GM23338 (cell line): Measurements from ENCODE around the gene ANKRD27. TPM values are rescaled to one million over a fixed set of nuclear protein-coding genes. Genes with fewer than 3 reads are reported as not detected.

Experiments
- ATAC-seq: fragments of 200-7000 bp; cut with Tn5 transposase; 3 replicates; pipeline ENCODE4 v1.9.1; 2020
- DNase-seq: peaks from one replicate; pipeline ENCODE4 v3.0.0-alpha.2; 2015; ENCODE audit warnings: low spot score
- H2AFZ ChIP-seq: fragments of 200-600 bp; sonication (generic); 2 replicates; pipeline ENCODE4 v1.8.0; 2016; ENCODE audit warnings: antibody characterized with exemption, mild to moderate bottlenecking, moderate library complexity
- H3F3A ChIP-seq: fragments of 200-600 bp; sonication (generic); replicated peaks from 2 replicates; pipeline ENCODE4 v1.8.0; 2017; ENCODE audit warnings: antibody characterized with exemption, mixed run types, low read depth
- H3K27ac ChIP-seq: fragments of 200-600 bp; sonication (generic); 2 replicates; pipeline ENCODE4 v1.6.1; 2016; ENCODE audit warnings: low read depth
- H3K27me3 ChIP-seq: fragments of 200-600 bp; sonication (generic); 2 replicates; pipeline ENCODE4 v1.8.0; 2016; ENCODE audit warnings: mild to moderate bottlenecking, mixed run types, moderate library complexity; ENCODE audit not compliant: insufficient read depth
- H3K36me3 ChIP-seq: fragments of 200-600 bp; sonication (generic); 2 replicates; pipeline ENCODE4 v1.8.0; 2016; ENCODE audit warnings: mild to moderate bottlenecking; ENCODE audit not compliant: insufficient read depth
- H3K4me1 ChIP-seq: fragments of 200-600 bp; sonication (generic); 2 replicates; pipeline ENCODE4 v1.8.0; 2016; ENCODE audit warnings: mild to moderate bottlenecking, moderate library complexity; ENCODE audit not compliant: insufficient read depth
- H3K4me2 ChIP-seq: fragments of 200-600 bp; sonication (generic); 2 replicates; pipeline ENCODE4 v1.7.1; 2017; ENCODE audit warnings: mixed run types
- H3K4me3 ChIP-seq: fragments of 200-600 bp; sonication (generic); 2 replicates; pipeline ENCODE4 v1.6.1; 2016; ENCODE audit warnings: mixed run types
- H3K79me2 ChIP-seq: fragments of 200-600 bp; sonication (generic); replicated peaks from 2 replicates; pipeline ENCODE4 v1.8.0; 2017; ENCODE audit warnings: mild to moderate bottlenecking; ENCODE audit not compliant: insufficient read depth
- H3K9me2 ChIP-seq: fragments of 200-600 bp; sonication (generic); 2 replicates; pipeline ENCODE4 v1.8.0; 2017; ENCODE audit not compliant: insufficient read depth
- H4K20me1 ChIP-seq: fragments of 200-600 bp; sonication (generic); replicated peaks from 2 replicates; pipeline ENCODE4 v1.8.0; 2017; ENCODE audit warnings: mild to moderate bottlenecking; ENCODE audit not compliant: insufficient read depth
- H3K27ac Mint-ChIP-seq: 2 replicates; pipeline ENCODE4 v1.8.0; 2020; ENCODE audit warnings: inconsistent platforms, mild to moderate bottlenecking, moderate library complexity, mixed read lengths
- H3K27me3 Mint-ChIP-seq: 3 replicates; pipeline ENCODE4 v1.8.0; 2022; ENCODE audit warnings: low read depth, mild to moderate bottlenecking, moderate library complexity, mixed read lengths, inconsistent platforms; ENCODE audit not compliant: insufficient read depth, poor library complexity
- H3K36me3 Mint-ChIP-seq: 3 replicates; pipeline ENCODE4 v1.8.0; 2021; ENCODE audit warnings: low read depth, mild to moderate bottlenecking, inconsistent platforms, moderate library complexity, mixed read lengths
- H3K4me1 Mint-ChIP-seq: 3 replicates; pipeline ENCODE4 v1.8.0; 2020; ENCODE audit warnings: mild to moderate bottlenecking, inconsistent platforms, mixed read lengths
- H3K4me3 Mint-ChIP-seq: 3 replicates; pipeline ENCODE4 v1.8.0; 2021; ENCODE audit warnings: moderate library complexity, mild to moderate bottlenecking, inconsistent platforms, mixed read lengths
- H3K9me3 Mint-ChIP-seq: 3 replicates; pipeline ENCODE4 v1.8.0; 2020; ENCODE audit warnings: moderate library complexity, mild to moderate bottlenecking, inconsistent platforms, mixed read lengths
- CREB1 ChIP-seq: fragments of 250-450 bp; sonication (Bioruptor Pico); IDR thresholded peaks from 2 replicates; pipeline ENCODE4 v1.5.0; 2020; ENCODE audit warnings: low read depth, mild to moderate bottlenecking, moderate library complexity
- CTCF ChIP-seq, 2 experiments: fragments of 200-600 bp in 1 of 2; sonication (generic) in 1 of 2; conservative IDR thresholded peaks; 2 replicates each; pipeline versions ENCODE4 v1.5.1 to v1.6.1; 2016 to 2017; ENCODE audit warnings: antibody characterized with exemption in 2 of 2, low read depth in 2 of 2, mild to moderate bottlenecking in 2 of 2, moderate library complexity in 1 of 2
- EZH2 ChIP-seq: fragments of 200-600 bp; sonication (generic); IDR thresholded peaks from one replicate; pipeline ENCODE4 v1.8.0; 2017; ENCODE audit warnings: antibody characterized with exemption, mild to moderate bottlenecking, low read depth; ENCODE audit not compliant: unreplicated experiment
- EZH2phosphoT487 ChIP-seq: fragments of 200-600 bp; sonication (generic); IDR thresholded peaks from one replicate; pipeline ENCODE4 v1.8.1; 2018; ENCODE audit warnings: antibody characterized with exemption; ENCODE audit not compliant: unreplicated experiment
- JUNB ChIP-seq: IDR thresholded peaks from one replicate; pipeline ENCODE4 v1.6.1; 2016; ENCODE audit warnings: antibody characterized with exemption; ENCODE audit not compliant: unreplicated experiment
- NANOG ChIP-seq: IDR thresholded peaks from 2 replicates; pipeline ENCODE4 v1.6.1; 2016; ENCODE audit warnings: antibody characterized with exemption, borderline replicate concordance
- POLR2AphosphoS5 ChIP-seq: IDR thresholded peaks from 2 replicates; pipeline ENCODE4 v1.6.1; 2016; ENCODE audit warnings: antibody characterized with exemption, low read depth
- REST ChIP-seq: IDR thresholded peaks from one replicate; pipeline ENCODE4 v1.6.1; 2018; ENCODE audit warnings: antibody characterized with exemption; ENCODE audit not compliant: unreplicated experiment
- STAT1 ChIP-seq: IDR thresholded peaks from one replicate; pipeline ENCODE4 v1.6.1; 2016; ENCODE audit warnings: antibody characterized with exemption; ENCODE audit not compliant: unreplicated experiment
- ZNF114 ChIP-seq: fragments of 250-450 bp; sonication (Bioruptor Pico); IDR thresholded peaks from 2 replicates; pipeline ENCODE4 v1.5.0; 2020; ENCODE audit warnings: mild to moderate bottlenecking, moderate library complexity
- ZNF331 ChIP-seq: fragments of 250-450 bp; sonication (Bioruptor Pico); IDR thresholded peaks from 2 replicates; pipeline ENCODE4 v1.5.0; 2020; ENCODE audit warnings: low read depth, mild to moderate bottlenecking, moderate library complexity
- polyA plus RNA-seq: library from polyadenylated mRNA; unstranded; fragments of >200 nt; fragmentation: Nextera tagmentation; extraction: Ambion mirVana; gene quantifications from 2 replicates; pipeline ENCODE4 v1.2.1, GENCODE V29; 2016
- total RNA-seq: library from RNA; depleted of rRNA; stranded (reverse); fragments of >200 nt; shearing (Covaris generic); gene quantifications from 2 replicates; pipeline ENCODE4 v1.2.3, GENCODE V29; 2014

ANKRD27 gene
- total and polyA plus RNA-seq, 2 experiments from 2014 or later = 16.7 to 48.7 TPM

- peaks cover 5% of the 10 kb centered on the region for H3K27me3 Mint-ChIP-seq
- no peak overlapping the region for H3K27ac Mint-ChIP-seq
- H3K36me3 ChIP-seq = peaks cover 28% of the 10 kb centered on the region
- no peak overlapping the region for H3K27ac ChIP-seq
- H3K79me2 ChIP-seq = no peaks in the 10 kb centered on the region
- no peaks in the 10 kb centered on the region for H4K20me1 ChIP-seq
- DNase-seq (no peak), ATAC-seq (no peak)
- H3K4me2 ChIP-seq = no peak overlapping the region
- no peaks in the 10 kb centered on the region for H3K4me1 Mint-ChIP-seq
- H3K9me3 Mint-ChIP-seq = no peaks in the 10 kb centered on the region
- H3F3A ChIP-seq = no peaks in the 10 kb centered on the region
- no peak for TF ChIP-seq STAT1
- TF ChIP-seq EZH2phosphoT487 = no peak
- no peak for TF ChIP-seq JUNB
- no peak for TF ChIP-seq NANOG
- no peak for TF ChIP-seq POLR2AphosphoS5
- no peaks in the 10 kb centered on the region for H3K27me3 ChIP-seq
- H3K9me2 ChIP-seq = no peaks in the 10 kb centered on the region
- H3K4me1 ChIP-seq = no peaks in the 10 kb centered on the region
- peaks cover 65% of the 10 kb centered on the region for H3K36me3 Mint-ChIP-seq
- H2AFZ ChIP-seq = no peak overlapping the region
- H3K4me3 ChIP-seq = no peak overlapping the region
- no peak overlapping the region for H3K4me3 Mint-ChIP-seq
These were observed 36.4 kb downstream of the ANKRD27 start for GRCh38 chr19:32638625-32639024.

GRCh38 chr19:32637480-32637879 is 37.5 kb downstream of the ANKRD27 start:
- H3K9me3 Mint-ChIP-seq = no peaks in the 10 kb centered on the region
- peaks cover 24% of the 10 kb centered on the region for H3K36me3 ChIP-seq

More at GRCh38 chr19:32637480-32637879, 37.5 kb downstream of the ANKRD27 start:
- H3K79me2 ChIP-seq = no peaks in the 10 kb centered on the region
- ATAC-seq (no peak), DNase-seq (no peak)
- Mint-ChIP-seq H3K4me3 (no peak overlapping the region), H3K36me3 (peaks cover 60% of the 10 kb centered on the region), H3K27me3 (peaks cover 5% of the 10 kb centered on the region), H3K27ac (no peak overlapping the region), H3K4me1 (no peaks in the 10 kb centered on the region)
- no peaks in the 10 kb centered on the region for H3K27me3 ChIP-seq
- TF ChIP-seq ZNF114 (no peak), POLR2AphosphoS5 (no peak), REST (no peak), CREB1 (CRISPR knock-in tag) (no peak), EZH2phosphoT487 (no peak), STAT1 (no peak), EZH2 (no peak), ZNF331 (CRISPR knock-in tag) (no peak), CTCF (conservative IDR thresholded peaks at IDR 0.05; ENCODE audit: low read depth in 2 of 2) (no peak)
- H3K4me1 ChIP-seq = no peaks in the 10 kb centered on the region
- no peaks in the 10 kb centered on the region for H3K9me2 ChIP-seq
- H2AFZ ChIP-seq = no peak overlapping the region
- H3K4me2 ChIP-seq = no peak overlapping the region
- H3K27ac ChIP-seq = no peak overlapping the region
- H3K4me3 ChIP-seq = no peak overlapping the region
- no peaks in the 10 kb centered on the region for H3F3A ChIP-seq
- no peaks in the 10 kb centered on the region for H4K20me1 ChIP-seq
